Measurements from ENCODE around the gene RAX.

RAX gene

DNA sequence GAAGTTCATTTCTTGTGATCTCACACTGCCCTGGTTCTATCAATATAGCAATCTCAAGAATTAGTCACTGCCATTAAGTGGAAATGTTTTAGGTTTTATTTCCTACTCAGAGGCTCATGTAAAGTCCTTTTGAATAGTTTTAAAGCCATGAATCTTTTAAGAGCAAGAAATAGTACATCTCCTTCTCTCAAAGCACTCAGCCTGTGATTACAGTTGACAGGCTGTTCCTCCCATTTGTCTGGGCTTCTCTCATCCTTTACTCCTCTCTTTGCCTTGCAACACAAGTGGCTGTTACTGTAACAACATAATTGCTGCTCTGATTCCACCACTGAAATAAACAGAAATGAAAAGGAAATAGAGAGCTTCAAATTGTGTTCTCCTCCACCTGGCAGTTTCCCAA lies 34.9 kb downstream of the RAX start:
- H3K4me3 Mint-ChIP-seq, result no peak overlapping the region
- peaks cover 15% of the 10 kb centered on the region for H3K27me3 Mint-ChIP-seq
- no peaks in the 10 kb centered on the region for H3K36me3 Mint-ChIP-seq
- H3K27ac Mint-ChIP-seq, result no peak overlapping the region
- no peaks in the 10 kb centered on the region for H3K4me1 Mint-ChIP-seq (ENCODE audit: low read depth)
- no peaks in the 10 kb centered on the region for H3K9me3 Mint-ChIP-seq (ENCODE audit: low read depth)

DNA sequence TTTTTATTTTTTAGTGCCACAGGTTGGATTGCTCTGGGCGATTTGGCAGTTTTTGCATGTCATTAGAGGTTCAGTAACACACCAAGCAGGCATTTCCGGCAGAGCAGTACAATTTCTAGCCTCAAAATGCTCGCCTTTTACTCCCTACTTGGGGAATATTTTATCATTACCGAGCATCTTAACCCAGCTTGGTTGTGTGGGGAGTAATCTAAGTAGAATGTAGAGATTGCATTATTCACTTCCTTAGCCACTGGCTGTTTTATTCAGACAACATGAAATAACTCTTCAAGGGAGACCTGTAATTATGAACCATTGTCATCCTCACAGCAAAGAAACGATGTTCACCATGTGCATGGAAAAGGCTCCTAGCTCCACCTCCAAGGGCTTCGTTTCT lies 40.2 kb downstream of the RAX start:
- H3K27ac Mint-ChIP-seq, result no peak overlapping the region
- H3K4me3 Mint-ChIP-seq, result no peak overlapping the region
- H3K27me3 Mint-ChIP-seq, result peaks cover 21% of the 10 kb centered on the region
- H3K36me3 Mint-ChIP-seq, result no peaks in the 10 kb centered on the region
- H3K9me3 Mint-ChIP-seq (ENCODE audit: low read depth), result no peaks in the 10 kb centered on the region
- H3K4me1 Mint-ChIP-seq (ENCODE audit: low read depth), result no peaks in the 10 kb centered on the region

DNA sequence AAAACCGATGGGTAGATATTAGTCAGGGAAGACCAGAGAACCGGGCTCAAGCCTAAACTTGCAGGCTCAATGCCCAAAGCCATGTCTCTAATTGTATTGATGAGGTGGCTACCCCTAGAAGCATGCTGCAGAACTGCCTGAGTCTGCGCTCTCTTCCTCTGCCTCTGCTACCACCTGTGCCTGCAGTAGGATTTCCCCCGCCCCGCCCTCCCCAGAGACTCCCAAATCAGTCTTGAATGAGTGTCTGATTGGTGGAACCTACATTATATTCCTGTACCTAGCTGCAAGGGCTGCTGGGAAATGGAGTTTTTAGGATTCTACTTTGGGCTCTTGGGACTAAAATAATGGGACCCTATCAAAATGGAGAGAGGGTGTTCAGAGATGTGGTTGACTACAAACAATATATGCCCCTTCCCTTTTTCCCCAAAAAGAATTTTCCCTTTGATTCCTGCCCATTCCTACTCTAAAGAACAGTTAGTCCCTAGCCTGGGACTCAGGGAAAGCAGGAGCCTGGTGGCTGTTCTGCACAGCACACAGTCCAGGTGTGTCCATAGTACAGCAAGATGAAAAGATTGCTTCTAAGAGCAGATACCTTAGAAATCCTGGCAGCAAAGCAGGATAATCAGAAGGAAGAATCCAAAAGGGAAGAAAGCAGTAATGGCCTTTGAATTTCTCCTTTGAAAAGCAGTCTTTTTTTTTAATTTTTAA lies 40.8 kb downstream of the RAX start:
- Mint-ChIP-seq H3K27ac (no peak overlapping the region), H3K4me1 (ENCODE audit: low read depth) (no peaks in the 10 kb centered on the region), H3K4me3 (no peak overlapping the region), H3K27me3 (peaks cover 21% of the 10 kb centered on the region), H3K9me3 (ENCODE audit: low read depth) (no peaks in the 10 kb centered on the region), H3K36me3 (no peaks in the 10 kb centered on the region)

DNA sequence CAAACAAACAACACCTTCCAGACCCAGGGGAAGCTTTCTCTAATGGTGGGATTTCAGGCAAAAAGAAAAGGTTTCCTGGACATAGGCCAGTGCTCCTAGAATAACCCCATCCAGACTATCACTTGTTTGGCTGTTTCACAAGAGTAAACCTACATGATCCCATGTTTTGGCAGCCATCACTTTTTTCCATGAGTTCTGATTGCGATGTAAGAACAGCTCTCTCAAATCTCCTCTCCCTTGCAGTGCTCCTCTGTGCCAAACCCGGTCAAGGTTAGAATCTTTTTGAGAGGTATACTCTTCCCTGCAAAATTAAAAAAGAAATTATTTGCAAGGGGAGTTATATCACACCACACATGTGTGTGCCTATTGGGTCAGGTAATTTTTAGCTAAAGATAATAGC lies 41.4 kb downstream of the RAX start:
- Mint-ChIP-seq H3K27me3 (peaks cover 20% of the 10 kb centered on the region), H3K4me1 (ENCODE audit: low read depth) (no peaks in the 10 kb centered on the region), H3K4me3 (no peak overlapping the region), H3K27ac (no peak overlapping the region), H3K9me3 (ENCODE audit: low read depth) (no peaks in the 10 kb centered on the region), H3K36me3 (no peaks in the 10 kb centered on the region)

DNA sequence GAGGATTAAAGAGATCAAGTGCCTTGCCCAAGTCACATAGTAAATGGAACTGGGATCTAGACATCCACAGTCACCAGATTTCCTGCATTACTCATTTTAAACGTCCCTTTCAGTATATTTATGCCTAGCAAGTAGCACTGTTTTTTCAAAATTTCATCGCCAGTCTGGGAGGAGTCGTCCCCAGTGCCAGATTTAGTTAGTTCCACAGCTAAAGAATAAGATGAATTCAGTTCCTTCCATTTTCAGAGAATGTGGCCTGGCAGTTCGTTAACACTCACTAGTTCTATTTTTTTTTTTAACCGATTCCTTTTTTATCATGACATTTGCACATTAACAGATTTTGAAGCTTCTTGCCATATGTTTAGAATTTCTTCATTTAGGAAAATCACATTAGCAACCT lies 42.1 kb downstream of the RAX start:
- H3K9me3 Mint-ChIP-seq (ENCODE audit: low read depth), result no peaks in the 10 kb centered on the region
- no peaks in the 10 kb centered on the region for H3K4me1 Mint-ChIP-seq (ENCODE audit: low read depth)
- no peak overlapping the region for H3K27ac Mint-ChIP-seq
- H3K4me3 Mint-ChIP-seq, result no peak overlapping the region
- no peaks in the 10 kb centered on the region for H3K36me3 Mint-ChIP-seq
- peaks cover 18% of the 10 kb centered on the region for H3K27me3 Mint-ChIP-seq

DNA sequence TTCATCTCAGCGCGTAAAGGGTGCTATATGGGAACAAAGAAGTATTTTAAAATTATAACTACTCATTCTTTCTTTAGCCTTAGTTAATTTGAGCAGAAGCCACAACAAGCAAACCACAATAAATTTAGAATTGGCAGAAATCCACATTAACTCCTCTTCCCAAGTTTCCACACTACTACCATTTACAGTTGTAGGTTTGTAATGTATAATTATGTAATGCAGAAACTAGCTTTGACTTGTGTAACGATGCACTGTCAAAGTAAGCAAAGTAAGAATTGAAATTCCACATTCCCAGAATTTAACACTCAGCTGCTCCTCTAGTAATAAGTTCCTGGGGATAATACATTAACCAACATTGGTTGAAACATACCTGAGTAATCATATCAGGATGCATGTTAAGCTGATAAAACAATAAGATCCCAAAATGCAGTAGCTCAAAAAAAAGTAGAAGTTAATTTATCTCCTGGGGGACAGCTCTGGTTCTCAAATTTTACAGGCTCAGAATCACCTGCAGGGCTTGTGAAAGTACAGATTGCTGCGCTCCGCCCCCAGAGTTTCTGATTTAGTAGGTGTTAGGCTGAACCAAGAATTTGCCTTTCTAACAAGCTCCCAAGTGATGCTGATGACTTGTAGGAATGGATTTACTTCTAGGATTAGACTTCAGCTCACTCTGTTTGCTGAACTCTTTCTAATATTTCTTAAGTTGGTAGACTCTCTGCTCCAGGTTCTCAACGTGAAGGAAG lies 43.4 kb downstream of the RAX start:
- Mint-ChIP-seq H3K27ac (no peak overlapping the region), H3K36me3 (no peaks in the 10 kb centered on the region), H3K9me3 (ENCODE audit: low read depth) (no peaks in the 10 kb centered on the region), H3K4me1 (ENCODE audit: low read depth) (no peaks in the 10 kb centered on the region), H3K27me3 (peaks cover 18% of the 10 kb centered on the region), H3K4me3 (no peak overlapping the region)

DNA sequence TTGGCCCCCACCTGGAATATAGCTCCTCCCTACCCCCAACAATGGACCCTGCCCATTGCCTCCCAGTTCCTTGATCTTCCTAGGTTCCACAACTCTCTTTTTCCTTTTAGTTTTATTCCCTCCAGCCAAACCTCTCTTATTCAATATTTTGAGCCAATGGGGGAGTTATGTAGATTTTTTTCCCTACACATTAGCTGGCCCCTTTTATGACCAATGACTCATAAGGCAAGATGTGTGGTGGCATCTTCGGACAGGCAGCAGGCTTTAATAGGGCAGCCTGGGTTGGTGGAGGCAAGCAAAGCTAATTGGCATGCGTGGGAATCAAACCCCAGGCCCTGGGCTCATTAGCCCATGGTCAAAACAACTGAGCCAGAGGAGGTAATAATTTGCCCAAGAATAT lies 44.1 kb downstream of the RAX start:
- Mint-ChIP-seq H3K4me3 (no peak overlapping the region), H3K27me3 (peaks cover 18% of the 10 kb centered on the region), H3K27ac (no peak overlapping the region), H3K36me3 (no peaks in the 10 kb centered on the region), H3K4me1 (ENCODE audit: low read depth) (no peaks in the 10 kb centered on the region), H3K9me3 (ENCODE audit: low read depth) (no peaks in the 10 kb centered on the region)

DNA sequence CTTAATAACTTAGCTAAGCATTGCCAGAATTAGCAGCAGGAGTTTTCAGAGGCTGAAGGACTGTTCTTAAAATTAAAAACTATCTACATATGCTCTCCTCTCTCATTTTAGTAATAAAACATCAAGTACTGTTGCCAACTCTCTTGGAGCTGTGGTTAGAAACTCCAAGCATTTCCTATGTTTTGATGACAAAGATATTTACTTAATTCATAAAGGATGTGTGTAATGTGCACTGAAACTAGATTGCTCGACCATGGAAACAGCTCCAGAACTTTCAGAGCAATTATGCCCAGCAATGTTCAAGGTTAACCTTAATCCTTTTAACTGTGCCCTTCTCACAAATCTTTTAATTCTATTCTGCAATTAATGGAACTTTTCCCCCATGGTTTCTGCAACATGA lies 44.9 kb downstream of the RAX start:
- no peak overlapping the region for H3K27ac Mint-ChIP-seq
- no peak overlapping the region for H3K4me3 Mint-ChIP-seq
- H3K27me3 Mint-ChIP-seq, result peaks cover 21% of the 10 kb centered on the region
- H3K4me1 Mint-ChIP-seq (ENCODE audit: low read depth), result no peaks in the 10 kb centered on the region
- no peaks in the 10 kb centered on the region for H3K36me3 Mint-ChIP-seq
- H3K9me3 Mint-ChIP-seq (ENCODE audit: low read depth), result no peaks in the 10 kb centered on the region

DNA sequence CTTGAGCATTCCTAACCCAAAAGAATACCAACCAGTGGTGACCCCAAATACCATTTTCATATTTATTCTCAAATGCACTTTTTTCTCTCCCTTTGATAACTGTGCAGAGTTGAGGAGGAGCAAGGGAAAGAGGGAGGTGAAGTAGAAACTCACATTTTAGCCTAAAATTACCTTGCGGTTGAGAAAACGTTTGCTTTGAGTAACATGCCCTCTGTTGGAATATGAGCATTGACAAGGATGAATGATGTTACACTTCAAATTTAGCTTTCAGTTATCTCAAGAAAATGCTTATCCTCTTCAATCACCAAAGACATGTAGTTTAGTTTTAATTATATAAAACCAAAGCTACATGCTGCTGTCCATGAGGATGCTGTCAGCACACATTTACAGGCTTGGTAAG lies 50.9 kb downstream of the RAX start:
- Mint-ChIP-seq H3K4me1 (ENCODE audit: low read depth) (peaks cover 10% of the 10 kb centered on the region), H3K27ac (no peak overlapping the region), H3K36me3 (no peaks in the 10 kb centered on the region), H3K4me3 (no peak overlapping the region), H3K27me3 (peaks cover 39% of the 10 kb centered on the region), H3K9me3 (ENCODE audit: low read depth) (no peaks in the 10 kb centered on the region)

DNA sequence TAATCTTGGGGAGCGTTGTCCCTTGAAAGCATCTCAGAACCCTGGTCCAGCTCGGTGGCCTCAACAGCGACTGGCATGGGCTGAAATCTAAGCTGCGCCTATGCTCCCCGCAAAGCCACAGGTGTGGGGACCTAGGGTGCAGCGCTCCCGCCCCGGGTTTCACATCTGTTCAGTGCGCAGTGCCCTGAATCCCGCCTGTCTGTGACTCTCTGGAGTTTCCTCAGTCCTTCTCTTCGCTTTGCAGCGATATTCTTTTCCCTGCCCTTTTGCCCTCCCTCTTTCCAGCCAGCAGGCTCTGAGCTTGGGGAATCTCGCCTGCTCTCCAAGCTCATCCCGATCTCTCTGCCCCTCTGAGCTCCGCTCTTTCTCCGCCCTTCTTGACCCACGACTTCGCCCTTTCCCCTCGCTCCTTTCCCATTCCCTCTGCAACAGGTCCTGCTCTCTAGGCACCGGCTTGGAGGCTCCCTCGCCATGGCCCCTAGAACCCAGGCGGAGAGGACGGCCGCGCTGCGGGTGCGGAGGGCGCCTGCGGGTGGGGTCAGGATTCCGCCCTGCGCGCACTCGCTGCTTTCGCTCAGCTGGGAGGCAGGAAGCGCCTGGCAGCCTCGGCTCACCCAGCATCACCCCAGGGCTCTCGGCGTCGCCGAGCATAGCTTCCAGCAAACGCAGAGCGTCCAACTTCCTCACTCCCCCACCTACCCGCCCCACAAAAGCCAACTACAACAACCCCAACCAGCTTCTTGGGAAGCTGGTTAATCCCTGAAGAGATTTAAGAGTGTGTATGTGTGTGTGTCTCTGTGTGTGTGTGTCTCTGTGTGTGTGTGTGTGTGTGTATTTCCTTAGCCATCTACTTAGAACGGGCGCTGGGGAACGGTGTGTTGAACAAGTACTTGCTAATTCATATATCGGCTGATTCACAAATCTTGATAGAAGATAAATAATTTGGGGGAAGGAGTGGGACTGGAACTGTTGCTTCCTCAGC lies 52.2 kb downstream of the RAX start:
- Mint-ChIP-seq H3K27ac (no peak overlapping the region), H3K27me3 (peaks cover 43% of the 10 kb centered on the region), H3K36me3 (no peaks in the 10 kb centered on the region), H3K9me3 (ENCODE audit: low read depth) (no peaks in the 10 kb centered on the region), H3K4me3 (peak overlapping the region; percentile 56), H3K4me1 (ENCODE audit: low read depth) (peaks cover 10% of the 10 kb centered on the region)

DNA sequence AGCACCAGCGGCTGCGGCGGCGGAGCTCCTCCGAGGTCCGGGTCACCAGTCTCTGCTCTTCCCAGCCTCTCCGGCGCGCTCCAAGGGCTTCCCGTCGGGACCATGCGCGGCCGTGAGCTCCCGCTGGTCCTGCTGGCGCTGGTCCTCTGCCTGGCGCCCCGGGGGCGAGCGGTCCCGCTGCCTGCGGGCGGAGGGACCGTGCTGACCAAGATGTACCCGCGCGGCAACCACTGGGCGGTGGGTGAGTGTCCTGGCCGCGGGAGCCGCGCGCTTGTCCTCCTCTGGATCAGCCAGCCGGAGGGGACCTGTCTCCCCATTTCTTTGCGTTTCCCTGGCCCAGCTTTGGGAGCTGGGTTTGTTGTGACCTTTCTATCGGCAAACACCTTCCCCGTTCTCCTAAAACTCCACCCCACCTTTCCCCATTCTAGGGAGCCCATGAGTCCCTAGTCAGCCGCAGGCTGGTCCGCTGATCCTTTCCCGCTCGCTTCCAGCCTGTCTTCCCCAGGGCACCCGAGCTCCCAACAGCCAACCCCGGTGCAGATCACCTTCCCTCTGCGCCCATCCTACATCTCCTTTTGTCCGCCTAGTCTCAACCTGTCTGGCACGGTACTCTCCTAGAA lies 53.0 kb downstream of the RAX start:
- H3K36me3 Mint-ChIP-seq, result no peaks in the 10 kb centered on the region
- no peak overlapping the region for H3K4me3 Mint-ChIP-seq
- peaks cover 42% of the 10 kb centered on the region for H3K27me3 Mint-ChIP-seq
- H3K27ac Mint-ChIP-seq, result no peak overlapping the region
- H3K4me1 Mint-ChIP-seq (ENCODE audit: low read depth), result peaks cover 10% of the 10 kb centered on the region
- no peaks in the 10 kb centered on the region for H3K9me3 Mint-ChIP-seq (ENCODE audit: low read depth)

DNA sequence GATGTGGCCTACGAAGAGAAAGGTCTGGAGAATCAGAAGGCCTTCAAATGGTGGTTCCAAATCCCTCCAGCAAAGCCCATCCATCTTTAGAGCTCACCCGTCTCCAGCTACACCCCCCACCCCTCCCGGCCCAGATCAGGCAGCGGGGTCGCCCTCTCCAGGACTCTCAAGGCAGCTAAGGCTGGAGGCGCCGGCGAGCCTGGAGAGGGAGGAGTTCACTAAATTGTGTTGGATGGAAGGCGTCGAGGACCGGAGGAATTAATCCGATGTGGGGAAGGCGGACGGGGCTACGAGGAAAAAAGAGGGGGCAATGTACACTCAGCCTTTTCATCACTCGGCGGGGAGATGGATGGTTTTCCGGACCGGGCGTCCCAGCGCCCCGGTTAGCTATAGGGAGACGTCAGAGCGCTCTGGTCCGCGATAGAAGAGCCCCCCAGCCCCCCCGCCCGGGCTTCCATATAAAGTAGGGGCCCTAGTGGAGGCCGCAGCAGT lies 53.5 kb downstream of the RAX start, which contains the start of gene GRP:
Gene GRP, plus strand, starts transcription at position 487 of the 492 bp plus-strand sequence. CDS start 108 bp downstream, outside the sequence.
- Mint-ChIP-seq H3K36me3 (no peaks in the 10 kb centered on the region), H3K4me1 (ENCODE audit: low read depth) (peaks cover 10% of the 10 kb centered on the region), H3K9me3 (ENCODE audit: low read depth) (no peaks in the 10 kb centered on the region), H3K27ac (no peak within 1 kb of the TSS), H3K27me3 (peaks cover 45% of the 10 kb centered on the region), H3K4me3 (peak within 1 kb of the TSS; percentile 56)

DNA sequence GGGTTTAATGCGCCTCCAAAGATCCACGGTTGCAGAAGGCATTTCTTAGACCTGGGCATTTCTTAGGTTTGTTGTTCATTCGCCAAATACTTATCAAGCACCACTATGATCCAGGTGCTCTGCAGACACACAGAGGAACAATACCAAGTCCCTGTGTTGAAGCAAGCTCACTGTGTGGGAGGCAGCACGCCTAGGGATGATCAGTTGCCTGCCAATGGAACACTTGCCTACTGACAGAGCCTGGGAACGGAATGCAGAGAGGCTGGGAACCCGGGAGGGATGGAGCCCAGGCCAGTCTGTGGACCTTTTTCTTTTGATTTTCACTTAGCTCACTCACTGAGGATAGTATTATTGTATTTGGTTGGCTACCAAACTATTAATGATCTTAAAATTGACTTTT lies 55.2 kb downstream of the RAX start:
- Mint-ChIP-seq H3K27me3 (peaks cover 43% of the 10 kb centered on the region), H3K4me1 (ENCODE audit: low read depth) (peaks cover 10% of the 10 kb centered on the region), H3K36me3 (no peaks in the 10 kb centered on the region), H3K4me3 (no peak overlapping the region), H3K9me3 (ENCODE audit: low read depth) (no peaks in the 10 kb centered on the region), H3K27ac (no peak overlapping the region)

Measured in activated naive CD8-positive, alpha-beta T cell (primary cell).